ENCODE data around the gene EIF3B. TPM values are rescaled to one million over a fixed set of nuclear protein-coding genes. Genes with fewer than 3 reads are reported as not detected.
"Not testable (repeated sequence)": the region's sequence is repeated elsewhere in the genome, so short reads cannot be mapped to it uniquely, and the experiment has no call there.

The EIF3B gene
- total RNA-seq, 1 experiment from 2014 or later, result 306 TPM

DNA sequence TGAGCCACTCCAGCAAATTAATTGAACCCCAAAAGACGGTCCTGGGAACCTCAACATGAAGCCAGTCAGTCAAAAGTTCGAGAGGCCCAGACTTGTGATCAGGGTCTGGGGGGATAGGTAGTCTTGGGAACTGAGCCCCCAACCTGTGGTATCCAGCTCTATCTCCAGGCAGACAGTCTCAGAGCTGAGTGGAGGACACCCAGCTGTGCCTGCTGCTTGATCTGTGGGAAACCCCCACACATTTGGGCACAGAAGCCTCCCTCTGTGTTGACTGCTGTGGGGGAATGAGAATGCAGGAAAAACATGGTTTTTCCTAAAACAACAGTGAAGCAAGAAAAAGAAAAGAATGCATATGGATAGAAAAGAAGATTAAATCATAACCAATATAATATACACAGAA, 24.1 kb upstream of the EIF3B start:
- POLR2A ChIA-PET, result interaction anchor here (0.7 kb wide), 1 partner anchor 1150 kb away, joined by 4 read pairs; no protein-coding TSS in a partner anchor
- CTCF ChIA-PET, result no interaction called here

DNA sequence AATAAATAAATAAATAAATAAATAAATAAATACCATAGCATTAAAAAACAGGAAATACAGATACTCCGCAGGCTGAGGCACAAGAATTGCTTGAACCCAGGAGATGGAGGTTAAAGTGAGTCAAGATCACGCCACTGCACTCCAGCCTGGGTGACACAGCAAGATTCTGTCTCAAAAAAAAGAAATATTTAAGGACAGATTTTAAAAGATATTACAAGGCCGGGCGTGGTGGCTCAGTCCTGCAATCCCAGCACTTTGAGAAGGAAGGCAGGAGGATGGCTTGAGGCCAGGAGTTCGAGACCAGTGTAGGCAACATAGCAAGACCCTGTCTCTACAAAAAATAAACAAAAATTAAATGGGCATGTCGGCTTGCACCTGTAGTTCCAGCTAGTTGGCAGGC, 22.9 kb upstream of the EIF3B start:
- TF ChIP-seq, protein P1, sequence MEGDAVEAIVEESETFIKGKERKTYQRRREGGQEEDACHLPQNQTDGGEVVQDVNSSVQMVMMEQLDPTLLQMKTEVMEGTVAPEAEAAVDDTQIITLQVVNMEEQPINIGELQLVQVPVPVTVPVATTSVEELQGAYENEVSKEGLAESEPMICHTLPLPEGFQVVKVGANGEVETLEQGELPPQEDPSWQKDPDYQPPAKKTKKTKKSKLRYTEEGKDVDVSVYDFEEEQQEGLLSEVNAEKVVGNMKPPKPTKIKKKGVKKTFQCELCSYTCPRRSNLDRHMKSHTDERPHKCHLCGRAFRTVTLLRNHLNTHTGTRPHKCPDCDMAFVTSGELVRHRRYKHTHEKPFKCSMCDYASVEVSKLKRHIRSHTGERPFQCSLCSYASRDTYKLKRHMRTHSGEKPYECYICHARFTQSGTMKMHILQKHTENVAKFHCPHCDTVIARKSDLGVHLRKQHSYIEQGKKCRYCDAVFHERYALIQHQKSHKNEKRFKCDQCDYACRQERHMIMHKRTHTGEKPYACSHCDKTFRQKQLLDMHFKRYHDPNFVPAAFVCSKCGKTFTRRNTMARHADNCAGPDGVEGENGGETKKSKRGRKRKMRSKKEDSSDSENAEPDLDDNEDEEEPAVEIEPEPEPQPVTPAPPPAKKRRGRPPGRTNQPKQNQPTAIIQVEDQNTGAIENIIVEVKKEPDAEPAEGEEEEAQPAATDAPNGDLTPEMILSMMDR (IDR thresholded peaks at IDR 0.05; ENCODE audit: insufficient read depth in 1 of 2, low read depth in 1 of 2, low read length in 1 of 2, severe bottlenecking in 1 of 2, unreplicated experiment in 1 of 2), result no peak
- no peaks in the 10 kb centered on the region for H3K27me3 Mint-ChIP-seq (ENCODE audit: insufficient read depth, unreplicated experiment)
- H3K9me3 Mint-ChIP-seq (ENCODE audit: unreplicated experiment), result no peaks in the 10 kb centered on the region
- CTCF ChIA-PET, result interaction anchor here (0.6 kb wide), 1 partner anchor 172 kb away, joined by 5 read pairs; no protein-coding TSS in a partner anchor
- POLR2A ChIA-PET, result interaction anchor here (0.6 kb wide), 1 partner anchor 108 kb away, joined by 6 read pairs; no protein-coding TSS in a partner anchor
- H3K4me1 Mint-ChIP-seq (ENCODE audit: low read depth, unreplicated experiment), result peaks cover 8% of the 10 kb centered on the region
- DNase-seq, result no peak
- intact Hi-C loops (cut with micrococcal nuclease; ENCODE audit: unreplicated experiment), result no loop called here
- H3K36me3 Mint-ChIP-seq (ENCODE audit: insufficient read depth, unreplicated experiment), result peaks cover 27% of the 10 kb centered on the region
- no peak overlapping the region for H3K27ac Mint-ChIP-seq (ENCODE audit: unreplicated experiment)
- no peaks in the 10 kb centered on the region for H3K9me3 ChIP-seq
- H3K27me3 ChIP-seq (replicated peaks; ENCODE audit: control insufficient read depth, insufficient read depth, low read length), result no peaks in the 10 kb centered on the region
- BruUV-seq (replicated peaks), result no TSS peak
- no peaks in the 10 kb centered on the region for H3K36me3 ChIP-seq (ENCODE audit: control insufficient read depth, insufficient read depth, low read length)
- H3K4me3 Mint-ChIP-seq (ENCODE audit: unreplicated experiment), result no peak overlapping the region
- no peak overlapping the region for H3K4me3 ChIP-seq (ENCODE audit: low read depth, low read length)
- peaks cover 5% of the 10 kb centered on the region; the same call in 1 of the 2 replicates for H3K4me1 ChIP-seq

More for the DNA sequence above, 24.1 kb upstream of the EIF3B start:
- Mint-ChIP-seq H3K27ac (ENCODE audit: unreplicated experiment) (no peak overlapping the region), H3K36me3 (ENCODE audit: insufficient read depth, unreplicated experiment) (peaks cover 23% of the 10 kb centered on the region), H3K4me3 (ENCODE audit: unreplicated experiment) (no peak overlapping the region), H3K9me3 (ENCODE audit: unreplicated experiment) (no peaks in the 10 kb centered on the region), H3K27me3 (ENCODE audit: insufficient read depth, unreplicated experiment) (no peaks in the 10 kb centered on the region), H3K4me1 (ENCODE audit: low read depth, unreplicated experiment) (peaks cover 8% of the 10 kb centered on the region)
- Histone ChIP-seq H3K27me3 (replicated peaks; ENCODE audit: control insufficient read depth, insufficient read depth, low read length) (no peaks in the 10 kb centered on the region), H3K4me1 (peaks cover 5% of the 10 kb centered on the region; the same call in 1 of the 2 replicates), H3K9me3 (no peaks in the 10 kb centered on the region), H3K4me3 (ENCODE audit: low read depth, low read length) (no peak overlapping the region), H3K36me3 (ENCODE audit: control insufficient read depth, insufficient read depth, low read length) (no peaks in the 10 kb centered on the region)
- intact Hi-C loops (cut with micrococcal nuclease; ENCODE audit: unreplicated experiment), result no loop called here
- no TSS peak for BruUV-seq (replicated peaks)
- TF ChIP-seq, protein P1 (IDR thresholded peaks at IDR 0.05; ENCODE audit: insufficient read depth in 1 of 2, low read depth in 1 of 2, low read length in 1 of 2, severe bottlenecking in 1 of 2, unreplicated experiment in 1 of 2), result no peak
- no peak for DNase-seq

DNA sequence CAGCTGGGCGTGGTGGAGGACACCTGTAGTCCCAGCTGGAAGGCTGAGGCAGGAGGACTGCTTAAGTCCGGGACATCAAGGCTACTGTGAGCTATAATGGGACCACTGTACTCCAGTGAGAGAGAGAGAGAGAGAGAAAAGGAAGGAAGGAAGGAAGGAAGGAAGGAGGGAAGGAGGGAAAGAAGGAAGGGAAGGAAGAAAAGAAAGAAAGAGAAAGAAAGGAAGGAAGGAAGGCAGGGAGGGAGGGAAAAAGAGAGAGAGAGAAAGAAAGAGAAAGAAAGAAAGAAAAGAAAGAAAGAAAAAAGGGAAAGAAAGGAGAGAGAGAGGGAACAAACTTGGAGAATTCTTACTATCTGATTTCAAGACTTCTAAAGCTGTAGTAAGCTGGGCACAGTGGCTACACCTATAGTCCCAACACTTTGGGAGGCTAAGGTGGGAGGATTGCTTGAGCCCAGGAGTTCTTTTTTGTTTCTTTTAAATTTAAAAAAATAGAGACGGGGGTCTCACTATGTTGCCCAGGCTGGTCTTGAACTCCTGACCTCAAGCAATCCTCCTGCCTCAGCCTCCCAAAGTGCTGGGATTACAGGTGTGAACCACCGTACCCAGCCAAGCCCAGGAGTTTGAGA, 21.9 kb upstream of the EIF3B start:
- H3K27me3 ChIP-seq (replicated peaks; ENCODE audit: control insufficient read depth, insufficient read depth, low read length); DNase-seq; H3K4me1 ChIP-seq; H3K9me3 Mint-ChIP-seq (ENCODE audit: unreplicated experiment); H3K4me3 Mint-ChIP-seq (ENCODE audit: unreplicated experiment); intact Hi-C loops (cut with micrococcal nuclease; ENCODE audit: unreplicated experiment); H3K4me3 ChIP-seq (ENCODE audit: low read depth, low read length); CTCF ChIA-PET; H3K36me3 ChIP-seq (ENCODE audit: control insufficient read depth, insufficient read depth, low read length); H3K27me3 Mint-ChIP-seq (ENCODE audit: insufficient read depth, unreplicated experiment); H3K4me1 Mint-ChIP-seq (ENCODE audit: low read depth, unreplicated experiment); BruUV-seq (replicated peaks); POLR2A ChIA-PET; H3K27ac Mint-ChIP-seq (ENCODE audit: unreplicated experiment); H3K9me3 ChIP-seq: not testable (repeated sequence)
- peaks cover 27% of the 10 kb centered on the region for H3K36me3 Mint-ChIP-seq (ENCODE audit: insufficient read depth, unreplicated experiment)

All from Caco-2 (cell line).